Panc1 (cell line): ENCODE results near the gene EIF2B2. TPM values are rescaled to one million over a fixed set of nuclear protein-coding genes. Genes with fewer than 3 reads are reported as not detected.

ENCODE experiments used
- ATAC-seq: fragments of 200-7000 bp; cut with Tn5 transposase; 2 replicates; pipeline ENCODE4 v1.9.1; 2020; ENCODE audit warnings: mild to moderate bottlenecking, moderate library complexity
- BruUV-seq: library from RNA; stranded (reverse); fragments of 400-500 nt; replicated peaks from 2 replicates; lab custom pipeline; 2021; lab: Mats Ljungman, UMichigan
- CTCF ChIA-PET: fragments of 300-600 bp; sonication (Branson Sonifier 250); formaldehyde crosslinking; loops from one replicate; lab custom pipeline; 2022; ENCODE audit warnings: antibody characterized with exemption; lab: Charles Lee
- POLR2A ChIA-PET: fragments of 300-600 bp; sonication (Branson Sonifier 250); formaldehyde crosslinking; loops from one replicate; lab custom pipeline; 2022; ENCODE audit warnings: antibody characterized with exemption; lab: Charles Lee
- DNase-seq: peaks from one replicate; pipeline ENCODE4 v3.0.0-alpha.2; 2010; ENCODE audit warnings: low read depth, low spot score
- H3K27ac ChIP-seq: 2 replicates; pipeline ENCODE4 v1.5.1; 2011; ENCODE audit warnings: mild to moderate bottlenecking, low read length, inconsistent platforms
- H3K27me3 ChIP-seq: fragments of 200-500 bp; sonication (Bioruptor generic); 2 replicates; pipeline ENCODE4 v1.6.0; 2014; ENCODE audit warnings: low read length, inconsistent platforms; ENCODE audit not compliant: control insufficient read depth, insufficient read depth
- H3K36me3 ChIP-seq: fragments of 200-500 bp; sonication (Bioruptor generic); 2 replicates; pipeline ENCODE4 v1.5.1; 2014; ENCODE audit warnings: inconsistent platforms, mild to moderate bottlenecking, low read length, moderate library complexity; ENCODE audit not compliant: control insufficient read depth, insufficient read depth
- H3K4me1 ChIP-seq: 2 replicates; pipeline ENCODE4 v1.5.1; 2011; ENCODE audit warnings: inconsistent platforms, mild to moderate bottlenecking, low read length, moderate library complexity; ENCODE audit not compliant: control insufficient read depth, insufficient read depth
- H3K4me3 ChIP-seq, 2 experiments: 2 replicates each; pipeline ENCODE4 v1.5.1; 2011 to 2012; ENCODE audit warnings: low read depth in 2 of 2, low read length in 2 of 2, mild to moderate bottlenecking in 2 of 2, inconsistent platforms in 1 of 2, moderate library complexity in 1 of 2
- H3K9me3 ChIP-seq: fragments of 200-500 bp; sonication (Bioruptor generic); 2 replicates; pipeline ENCODE4 v1.5.1; 2014; ENCODE audit warnings: low read depth, mild to moderate bottlenecking, inconsistent platforms, low read length, moderate library complexity; ENCODE audit not compliant: control insufficient read depth, insufficient read depth
- CTCF ChIP-seq: fragments of 450-650 bp; IDR thresholded peaks from 2 replicates; pipeline ENCODE4 v1.5.1; 2017; ENCODE audit warnings: mild to moderate bottlenecking
- POLR2AphosphoS5 ChIP-seq: IDR thresholded peaks from 2 replicates; pipeline ENCODE4 v1.6.1; 2012; ENCODE audit warnings: mild to moderate bottlenecking, low read depth, low read length, moderate library complexity
- REST ChIP-seq, 2 experiments: IDR thresholded peaks; 2 replicates each; pipeline ENCODE4 v1.6.1; 2011 to 2012; ENCODE audit warnings: low read depth in 2 of 2, control low read depth in 1 of 2, low read length in 1 of 2, mild to moderate bottlenecking in 1 of 2, moderate library complexity in 1 of 2; ENCODE audit not compliant: insufficient read depth in 1 of 2
- SIN3A ChIP-seq: IDR thresholded peaks from 2 replicates; pipeline ENCODE4 v1.6.1; 2012; ENCODE audit warnings: low read depth, mild to moderate bottlenecking, low read length, moderate library complexity, borderline replicate concordance; ENCODE audit not compliant: insufficient read depth
- TCF7L2 ChIP-seq: IDR thresholded peaks from 2 replicates; pipeline ENCODE4 v1.6.1; 2011; ENCODE audit warnings: mild to moderate bottlenecking, low read depth, low read length, inconsistent platforms
- in situ Hi-C: cut with HindIII; loops from 2 replicates; pipeline ENCODE4 v1.10.0; 2016; ENCODE audit warnings: low sequenced_read_pairs, low pct_unique_long_range_greater_than_20kb
- intact Hi-C: fragments of 100-400 bp; cut with micrococcal nuclease; formaldehyde crosslinking; loops from one replicate; pipeline ENCODE4 v1.10.0; 2022; ENCODE audit not compliant: unreplicated experiment
- total RNA-seq: library from RNA; stranded (reverse); gene quantifications from one replicate; pipeline ENCODE4 v1.2.1, GENCODE V29; 2021; ENCODE audit not compliant: unreplicated experiment

EIF2B2 gene
- total RNA-seq, 1 experiment from 2014 or later, result 37.5 TPM

GRCh38 chr14:74980731-74981461, 21.8 kb upstream of the EIF2B2 start:
- POLR2A ChIA-PET, result interaction anchor here (1.2 kb wide), 1 partner anchor 121 kb away, joined by 3 read pairs; no protein-coding TSS in a partner anchor
- no peak for DNase-seq
- H3K36me3 ChIP-seq, result no peaks in the 10 kb centered on the region
- H3K4me1 ChIP-seq, result peaks cover 10% of the 10 kb centered on the region
- H3K4me3 ChIP-seq, result no peak overlapping the region
- H3K9me3 ChIP-seq, result no peaks in the 10 kb centered on the region
- intact Hi-C loops (no loop called here), in situ Hi-C loops (no loop called here)
- no peak for TF ChIP-seq SIN3A
- TF ChIP-seq REST (IDR thresholded peaks at IDR 0.05; ENCODE audit: insufficient read depth in 1 of 2, low read depth in 2 of 2, low read length in 1 of 2), result no peak
- TF ChIP-seq CTCF, result no peak
- BruUV-seq, result no TSS peak
- H3K27me3 ChIP-seq, result no peaks in the 10 kb centered on the region
- peak; percentile 76 for ATAC-seq
- CTCF ChIA-PET, result no interaction called here
- no peak overlapping the region for H3K27ac ChIP-seq

GRCh38 chr14:74981462-74981782, 21.3 kb upstream of the EIF2B2 start:
- H3K4me1 ChIP-seq, result peaks cover 10% of the 10 kb centered on the region
- ATAC-seq, result no peak
- no TSS peak for BruUV-seq
- TF ChIP-seq POLR2AphosphoS5, result no peak
- no peak for TF ChIP-seq TCF7L2
- no peak for TF ChIP-seq SIN3A
- TF ChIP-seq CTCF, result no peak
- H3K27me3 ChIP-seq, result no peaks in the 10 kb centered on the region
- no peaks in the 10 kb centered on the region for H3K9me3 ChIP-seq
- intact Hi-C loops (no loop called here), in situ Hi-C loops (no loop called here)
- CTCF ChIA-PET, result no interaction called here
- no peak overlapping the region for H3K4me3 ChIP-seq
- no peaks in the 10 kb centered on the region for H3K36me3 ChIP-seq
- H3K27ac ChIP-seq, result no peak overlapping the region
- POLR2A ChIA-PET, result no interaction called here
- DNase-seq, result no peak
